DND-41 (cell line): ENCODE results near the gene MSANTD2.

Experiments used
- ATAC-seq: fragments of 200-7000 bp; cut with Tn5 transposase; 3 replicates; pipeline ENCODE4 v1.9.1; 2021; ENCODE audit warnings: low read depth; ENCODE audit not compliant: insufficient read depth
- DNase-seq: peaks from one replicate; pipeline ENCODE4 v3.0.0-alpha.2; 2020
- H2AFZ ChIP-seq: 2 replicates; pipeline ENCODE4 v1.6.0; 2012; ENCODE audit warnings: low read depth, low read length
- H3K27ac ChIP-seq: 2 replicates; pipeline ENCODE4 v1.5.1; 2012; ENCODE audit warnings: low read length, inconsistent platforms
- H3K27me3 ChIP-seq: fragments of 200-600 bp; sonication (generic); 2 replicates; pipeline ENCODE4 v1.6.0; 2012; ENCODE audit warnings: low read length, mild to moderate bottlenecking, inconsistent platforms; ENCODE audit not compliant: insufficient read depth, poor library complexity
- H3K36me3 ChIP-seq: 2 replicates; pipeline ENCODE4 v1.5.1; 2012; ENCODE audit warnings: low read length, inconsistent platforms; ENCODE audit not compliant: insufficient read depth
- H3K4me1 ChIP-seq: 2 replicates; pipeline ENCODE4 v1.5.1; 2012; ENCODE audit warnings: mild to moderate bottlenecking, low read length; ENCODE audit not compliant: insufficient read depth
- H3K4me2 ChIP-seq: 2 replicates; pipeline ENCODE4 v1.6.0; 2012; ENCODE audit warnings: mild to moderate bottlenecking, moderate library complexity, low read length, inconsistent platforms; ENCODE audit not compliant: insufficient read depth
- H3K4me3 ChIP-seq, 2 experiments: fragments of 200-600 bp in 1 of 2; shearing (Covaris generic) in 1 of 2; 2 replicates each; pipeline ENCODE4 v1.5.1; 2012 to 2016; ENCODE audit warnings: inconsistent platforms in 2 of 2, low read length in 2 of 2, mild to moderate bottlenecking in 2 of 2, low read depth in 1 of 2, moderate library complexity in 1 of 2
- H3K79me2 ChIP-seq: 2 replicates; pipeline ENCODE4 v1.6.0; 2012; ENCODE audit warnings: low read length, inconsistent platforms; ENCODE audit not compliant: insufficient read depth
- H3K9ac ChIP-seq: 2 replicates; pipeline ENCODE4 v1.6.0; 2012; ENCODE audit warnings: low read depth, mild to moderate bottlenecking, inconsistent platforms, low read length, moderate library complexity
- H3K9me3 ChIP-seq: 2 replicates; pipeline ENCODE4 v1.5.1; 2012; ENCODE audit warnings: low read length, moderate library complexity, mild to moderate bottlenecking, inconsistent platforms; ENCODE audit not compliant: insufficient read depth, severe bottlenecking
- H4K20me1 ChIP-seq: 2 replicates; pipeline ENCODE4 v1.6.0; 2012; ENCODE audit warnings: low read length; ENCODE audit not compliant: insufficient read depth
- EZH2 ChIP-seq: IDR thresholded peaks from 3 replicates; pipeline ENCODE4 v1.6.1; 2012; ENCODE audit warnings: borderline replicate concordance, low read depth, mild to moderate bottlenecking, moderate library complexity, low read length, inconsistent platforms; ENCODE audit not compliant: severe bottlenecking
- TF ChIP-seq, protein P1 (sequence below): IDR thresholded peaks from 2 replicates; pipeline ENCODE4 v1.5.1; 2012; ENCODE audit warnings: borderline replicate concordance, low read length, moderate library complexity, mild to moderate bottlenecking; ENCODE audit not compliant: poor library complexity, severe bottlenecking; ENCODE audit errors: extremely low read depth

The MSANTD2 gene

DNA sequence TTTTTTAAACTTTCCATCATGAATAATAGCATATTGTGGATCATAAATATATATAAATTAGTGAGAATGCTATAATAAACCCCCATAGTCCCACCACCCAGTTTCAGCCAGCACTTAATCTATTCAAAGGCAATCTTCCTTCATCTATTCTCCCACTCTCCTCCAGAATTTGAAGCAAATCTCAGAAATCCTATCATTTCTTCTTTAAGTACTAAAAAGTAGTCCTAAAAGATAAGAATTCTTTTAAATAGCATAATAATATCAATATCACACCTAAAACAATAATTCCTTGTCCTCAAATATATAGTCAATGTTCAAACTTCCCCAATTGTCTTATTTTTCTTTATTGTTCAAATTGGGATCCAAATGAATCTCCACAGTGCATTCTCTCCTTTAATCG, 40.5 kb upstream of the MSANTD2 start:
- H4K20me1 ChIP-seq = no peaks in the 10 kb centered on the region
- H2AFZ ChIP-seq = no peak overlapping the region
- TF ChIP-seq EZH2 = no peak
- TF ChIP-seq, protein P1, sequence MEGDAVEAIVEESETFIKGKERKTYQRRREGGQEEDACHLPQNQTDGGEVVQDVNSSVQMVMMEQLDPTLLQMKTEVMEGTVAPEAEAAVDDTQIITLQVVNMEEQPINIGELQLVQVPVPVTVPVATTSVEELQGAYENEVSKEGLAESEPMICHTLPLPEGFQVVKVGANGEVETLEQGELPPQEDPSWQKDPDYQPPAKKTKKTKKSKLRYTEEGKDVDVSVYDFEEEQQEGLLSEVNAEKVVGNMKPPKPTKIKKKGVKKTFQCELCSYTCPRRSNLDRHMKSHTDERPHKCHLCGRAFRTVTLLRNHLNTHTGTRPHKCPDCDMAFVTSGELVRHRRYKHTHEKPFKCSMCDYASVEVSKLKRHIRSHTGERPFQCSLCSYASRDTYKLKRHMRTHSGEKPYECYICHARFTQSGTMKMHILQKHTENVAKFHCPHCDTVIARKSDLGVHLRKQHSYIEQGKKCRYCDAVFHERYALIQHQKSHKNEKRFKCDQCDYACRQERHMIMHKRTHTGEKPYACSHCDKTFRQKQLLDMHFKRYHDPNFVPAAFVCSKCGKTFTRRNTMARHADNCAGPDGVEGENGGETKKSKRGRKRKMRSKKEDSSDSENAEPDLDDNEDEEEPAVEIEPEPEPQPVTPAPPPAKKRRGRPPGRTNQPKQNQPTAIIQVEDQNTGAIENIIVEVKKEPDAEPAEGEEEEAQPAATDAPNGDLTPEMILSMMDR = no peak
- no peaks in the 10 kb centered on the region for H3K4me1 ChIP-seq
- no peak overlapping the region for H3K9ac ChIP-seq
- no peak overlapping the region for H3K4me3 ChIP-seq
- H3K36me3 ChIP-seq = no peaks in the 10 kb centered on the region
- peaks cover 24% of the 10 kb centered on the region for H3K27me3 ChIP-seq
- no peaks in the 10 kb centered on the region for H3K9me3 ChIP-seq
- DNase-seq (no peak), ATAC-seq (no peak)
- H3K27ac ChIP-seq = no peak overlapping the region
- no peaks in the 10 kb centered on the region for H3K79me2 ChIP-seq
- no peak overlapping the region for H3K4me2 ChIP-seq

DNA sequence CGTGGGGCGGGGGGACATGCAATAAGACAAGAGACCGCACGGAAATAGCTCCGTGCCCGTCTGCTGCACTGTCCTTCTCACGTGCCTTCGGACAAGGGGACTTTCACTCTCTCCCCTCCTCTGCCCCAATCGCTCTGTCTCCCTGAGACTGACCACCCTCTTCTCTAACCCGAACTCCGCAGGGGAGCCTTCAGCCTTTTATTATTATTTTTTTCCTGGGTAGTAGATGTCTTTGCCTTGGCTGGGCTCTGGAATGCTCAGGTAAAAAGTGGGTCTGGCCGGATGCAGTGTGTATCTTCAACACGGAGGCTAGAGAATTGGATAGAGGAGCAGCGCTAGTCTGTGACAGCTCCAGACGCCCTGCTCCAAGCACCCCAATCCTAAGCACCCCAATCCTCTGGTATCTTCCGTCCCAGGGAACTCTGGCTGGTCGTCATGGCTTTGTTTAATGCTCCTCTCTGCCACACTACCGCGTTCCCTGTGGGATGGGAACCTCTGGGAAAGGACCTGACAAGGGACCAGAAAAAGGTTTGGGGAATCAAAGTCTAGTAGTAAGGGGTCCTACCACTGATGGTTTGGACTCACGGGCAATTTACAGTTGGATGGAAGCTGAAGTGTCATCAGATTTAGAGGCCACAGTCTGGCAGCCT, 39.9 kb upstream of the MSANTD2 start:
- peaks cover 21% of the 10 kb centered on the region for H3K27me3 ChIP-seq

DNA sequence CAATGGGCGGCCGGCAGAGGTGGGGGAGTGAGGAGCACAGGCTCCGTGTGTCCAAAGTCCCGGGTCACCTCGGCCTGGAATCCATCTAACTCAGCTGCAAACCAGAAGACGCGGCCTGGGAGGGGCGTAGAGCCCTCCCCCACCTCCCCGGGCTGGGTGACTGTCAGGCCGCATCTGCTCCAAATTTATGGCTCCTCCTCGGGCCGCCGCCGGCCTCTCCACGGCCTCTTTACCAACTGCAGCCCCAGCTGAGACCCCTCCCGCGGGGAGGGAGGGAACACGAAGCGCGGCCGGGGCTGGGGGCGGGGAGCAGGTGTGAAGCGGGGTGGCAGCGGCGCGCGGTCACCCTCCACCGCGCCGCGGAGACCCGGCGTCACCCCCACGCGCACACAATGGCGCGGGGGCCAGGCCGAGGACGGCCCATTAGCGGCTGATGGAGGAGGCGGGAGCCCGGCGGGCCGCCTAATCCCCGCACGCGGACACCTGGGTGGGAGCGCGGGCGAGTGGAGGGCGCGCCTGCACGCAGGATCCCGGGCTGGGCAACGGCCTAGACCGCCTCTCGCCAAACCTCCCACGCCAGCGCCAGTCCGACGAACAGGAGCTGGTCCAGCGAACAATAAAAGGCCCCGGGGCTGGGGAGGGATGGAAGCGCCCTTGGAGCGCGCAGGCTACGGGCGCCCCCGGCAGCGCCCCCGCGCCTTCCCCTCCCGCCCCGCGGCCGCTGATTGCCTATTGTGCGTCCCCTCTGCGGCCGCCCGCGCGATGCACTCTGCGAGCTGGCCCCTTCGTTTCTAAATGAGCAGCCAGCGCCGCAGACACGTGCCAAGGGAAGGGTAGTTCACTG, 39.1 kb upstream of the MSANTD2 start:
- DNase-seq (no peak), ATAC-seq (no peak)
- H3K36me3 ChIP-seq = no peaks in the 10 kb centered on the region
- no peaks in the 10 kb centered on the region for H3K4me1 ChIP-seq
- TF ChIP-seq EZH2 = no peak
- TF ChIP-seq, protein P1 = no peak
- H3K4me3 ChIP-seq = no peak overlapping the region
- H3K9ac ChIP-seq = no peak overlapping the region
- no peaks in the 10 kb centered on the region for H4K20me1 ChIP-seq
- peaks cover 21% of the 10 kb centered on the region for H3K27me3 ChIP-seq
- no peaks in the 10 kb centered on the region for H3K9me3 ChIP-seq
- H3K79me2 ChIP-seq = no peaks in the 10 kb centered on the region
- H3K27ac ChIP-seq = no peak overlapping the region
- no peak overlapping the region for H2AFZ ChIP-seq
- no peak overlapping the region for H3K4me2 ChIP-seq

More for the DNA sequence above, 39.9 kb upstream of the MSANTD2 start:
- H3K4me2 ChIP-seq = no peak overlapping the region
- DNase-seq (no peak), ATAC-seq (no peak)
- H3K9me3 ChIP-seq = no peaks in the 10 kb centered on the region
- TF ChIP-seq, protein P1 = no peak
- no peak for TF ChIP-seq EZH2
- H3K79me2 ChIP-seq = no peaks in the 10 kb centered on the region
- no peak overlapping the region for H3K4me3 ChIP-seq
- no peaks in the 10 kb centered on the region for H4K20me1 ChIP-seq
- no peaks in the 10 kb centered on the region for H3K36me3 ChIP-seq
- no peak overlapping the region for H3K9ac ChIP-seq
- H3K4me1 ChIP-seq = no peaks in the 10 kb centered on the region
- H3K27ac ChIP-seq = no peak overlapping the region
- no peak overlapping the region for H2AFZ ChIP-seq

DNA sequence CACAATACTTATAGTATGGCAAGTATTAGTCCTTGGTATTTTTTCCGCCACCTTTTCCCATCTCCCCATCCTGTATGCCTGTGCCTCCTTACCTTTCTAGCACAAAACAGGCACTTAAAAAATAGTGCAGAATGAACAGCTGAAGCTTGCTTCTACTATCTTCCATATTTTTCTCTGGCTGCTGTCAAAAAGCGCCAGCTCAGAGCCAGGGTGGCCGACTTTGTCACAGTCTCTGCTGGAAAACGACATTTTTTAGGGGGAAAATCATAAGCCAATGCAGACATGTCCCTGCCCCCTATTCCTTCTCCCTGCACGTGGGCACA, 38.6 kb upstream of the MSANTD2 start:
- TF ChIP-seq, protein P1 = no peak
- no peak for TF ChIP-seq EZH2
- Histone ChIP-seq H3K27ac (no peak overlapping the region), H2AFZ (no peak overlapping the region), H3K4me1 (no peaks in the 10 kb centered on the region), H4K20me1 (no peaks in the 10 kb centered on the region), H3K4me3 (no peak overlapping the region), H3K9ac (no peak overlapping the region), H3K27me3 (peaks cover 20% of the 10 kb centered on the region), H3K79me2 (no peaks in the 10 kb centered on the region), H3K36me3 (no peaks in the 10 kb centered on the region), H3K9me3 (no peaks in the 10 kb centered on the region), H3K4me2 (no peak overlapping the region)
- DNase-seq (no peak), ATAC-seq (no peak)
